Kidney epithelial cell (primary cell): Measurements from ENCODE around the gene PIGM. TPM values are rescaled to one million over a fixed set of nuclear protein-coding genes. Genes with fewer than 3 reads are reported as not detected.
"Not testable (repeated sequence)": the region's sequence is repeated elsewhere in the genome, so short reads cannot be mapped to it uniquely, and the experiment has no call there.

Experiments used
- DNase-seq: peaks from one replicate; pipeline ENCODE4 v3.0.0-alpha.2; 2010; ENCODE audit warnings: low read depth
- H3K27me3 ChIP-seq: 2 replicates; pipeline ENCODE4 v1.6.0; 2011; ENCODE audit warnings: low read length; ENCODE audit not compliant: control insufficient read depth, insufficient read depth
- H3K36me3 ChIP-seq: 2 replicates; pipeline ENCODE4 v1.5.1; 2011; ENCODE audit warnings: low read length; ENCODE audit not compliant: control insufficient read depth, insufficient read depth
- H3K4me3 ChIP-seq: 2 replicates; pipeline ENCODE4 v1.5.1; 2011; ENCODE audit warnings: low read depth, mild to moderate bottlenecking, control low read depth, low read length
- CTCF ChIP-seq: IDR thresholded peaks from 2 replicates; pipeline ENCODE4 v1.5.1; 2011; ENCODE audit warnings: mild to moderate bottlenecking, moderate library complexity, low read length, control low read depth, inconsistent platforms; ENCODE audit not compliant: insufficient read depth, poor library complexity, severe bottlenecking
- total RNA-seq: library from RNA; depleted of rRNA; stranded (reverse); fragments of >200 nt; gene quantifications from 2 replicates; pipeline ENCODE4 v1.2.3, GENCODE V29; 2015

The PIGM gene
- total RNA-seq, 1 donor from 2014 or later: 5.3 TPM

- H3K4me3 ChIP-seq: no peak overlapping the region
- peaks cover 30% of the 10 kb centered on the region for H3K27me3 ChIP-seq
- no peaks in the 10 kb centered on the region for H3K36me3 ChIP-seq
- DNase-seq: no peak
- no peak for TF ChIP-seq CTCF
Measured at GRCh38 chr1:160053548-160054365, 22.0 kb upstream of the PIGM start.

- no peak for TF ChIP-seq CTCF
- Histone ChIP-seq H3K4me3 (no peak overlapping the region), H3K36me3 (no peaks in the 10 kb centered on the region), H3K27me3 (peaks cover 27% of the 10 kb centered on the region)
- DNase-seq: no peak
Measured at GRCh38 chr1:160052936-160053335, 21.1 kb upstream of the PIGM start.

GRCh38 chr1:160050619-160051018 is 18.8 kb upstream of the PIGM start:
- no peak for TF ChIP-seq CTCF
- no peak for DNase-seq
- Histone ChIP-seq H3K27me3 (peaks cover 30% of the 10 kb centered on the region), H3K36me3 (no peaks in the 10 kb centered on the region), H3K4me3 (no peak overlapping the region)

GRCh38 chr1:160050182-160050581 is 18.4 kb upstream of the PIGM start:
- H3K36me3 ChIP-seq, DNase-seq, H3K4me3 ChIP-seq: not testable (repeated sequence)
- H3K27me3 ChIP-seq: peaks cover 30% of the 10 kb centered on the region

GRCh38 chr1:160049101-160049500 is 17.3 kb upstream of the PIGM start:
- no peak overlapping the region for H3K4me3 ChIP-seq
- no peak for TF ChIP-seq CTCF
- H3K36me3 ChIP-seq: no peaks in the 10 kb centered on the region
- no peak for DNase-seq
- peaks cover 30% of the 10 kb centered on the region for H3K27me3 ChIP-seq

GRCh38 chr1:160048335-160048734 is 16.5 kb upstream of the PIGM start:
- no peak for TF ChIP-seq CTCF
- no peaks in the 10 kb centered on the region for H3K36me3 ChIP-seq
- DNase-seq: no peak
- H3K27me3 ChIP-seq: peaks cover 26% of the 10 kb centered on the region
- no peak overlapping the region for H3K4me3 ChIP-seq
